Measurements from ENCODE around the gene SSX2.
"Not testable (repeated sequence)": the region's sequence is repeated elsewhere in the genome, so short reads cannot be mapped to it uniquely, and the experiment has no call there.

SSX2 gene, protein sequence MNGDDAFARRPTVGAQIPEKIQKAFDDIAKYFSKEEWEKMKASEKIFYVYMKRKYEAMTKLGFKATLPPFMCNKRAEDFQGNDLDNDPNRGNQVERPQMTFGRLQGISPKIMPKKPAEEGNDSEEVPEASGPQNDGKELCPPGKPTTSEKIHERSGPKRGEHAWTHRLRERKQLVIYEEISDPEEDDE

DNA sequence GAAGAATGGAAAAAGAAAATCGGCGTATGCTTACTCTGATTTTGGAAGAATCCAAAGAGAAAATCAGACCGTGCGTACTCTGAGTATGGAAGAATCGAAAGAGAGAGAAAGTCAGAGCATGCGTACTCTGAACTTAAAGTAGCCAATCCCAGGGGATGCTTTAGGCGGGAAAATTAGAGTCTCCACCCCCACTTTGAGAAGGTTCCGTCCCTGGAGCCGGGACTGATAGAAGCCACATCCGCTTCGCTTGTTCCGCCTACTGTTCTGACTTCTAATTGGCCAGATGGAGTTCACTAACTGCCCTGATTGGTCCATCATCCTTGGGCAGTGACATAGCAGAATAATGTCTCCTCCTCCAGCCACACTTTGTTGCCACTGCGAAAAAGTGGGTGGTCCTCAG, at the start of gene SSX2:
SSX2 (minus strand) TSS at position 101 of the 400 bp plus-strand sequence. CDS start 1,429 bp downstream, outside the sequence.
- DNase-seq (ENCODE audit: extremely low read depth, low read depth); H3K4me3 ChIP-seq (replicated peaks; ENCODE audit: low read depth, low read length): not testable (repeated sequence)

DNA sequence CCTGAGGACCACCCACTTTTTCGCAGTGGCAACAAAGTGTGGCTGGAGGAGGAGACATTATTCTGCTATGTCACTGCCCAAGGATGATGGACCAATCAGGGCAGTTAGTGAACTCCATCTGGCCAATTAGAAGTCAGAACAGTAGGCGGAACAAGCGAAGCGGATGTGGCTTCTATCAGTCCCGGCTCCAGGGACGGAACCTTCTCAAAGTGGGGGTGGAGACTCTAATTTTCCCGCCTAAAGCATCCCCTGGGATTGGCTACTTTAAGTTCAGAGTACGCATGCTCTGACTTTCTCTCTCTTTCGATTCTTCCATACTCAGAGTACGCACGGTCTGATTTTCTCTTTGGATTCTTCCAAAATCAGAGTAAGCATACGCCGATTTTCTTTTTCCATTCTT, 44.0 kb upstream of the SSX2 start, which contains the start of gene SSX2B:
SSX2B (plus strand) TSS at position 301 of the 400 bp plus-strand sequence. CDS start 1,429 bp downstream, outside the sequence.
- not testable (repeated sequence) for DNase-seq (ENCODE audit: extremely low read depth, low read depth); H3K4me3 ChIP-seq (replicated peaks; ENCODE audit: low read depth, low read length)

DNA sequence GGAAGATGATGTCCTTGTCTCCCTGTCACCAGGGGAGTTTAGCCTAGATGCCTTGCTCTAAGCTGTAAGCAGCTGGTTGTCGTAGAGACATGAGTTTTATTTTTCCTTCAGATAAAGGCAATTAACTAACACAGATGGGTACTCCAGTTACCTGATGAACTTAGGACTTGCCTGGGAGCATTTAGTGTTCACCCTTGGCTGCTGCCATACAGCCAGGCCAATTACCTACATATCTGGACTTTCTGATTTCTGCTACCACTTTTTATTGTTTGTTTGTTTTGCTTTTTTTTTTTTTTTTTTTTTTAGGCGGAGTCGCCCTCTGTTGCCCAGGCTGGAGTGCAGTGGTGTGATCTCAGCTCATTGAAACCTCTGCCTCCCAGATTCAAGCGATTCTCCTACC, 14.9 kb downstream of the SSX2 start:
- DNase-seq (ENCODE audit: extremely low read depth, low read depth); H3K4me3 ChIP-seq (replicated peaks; ENCODE audit: low read depth, low read length): not testable (repeated sequence)

DNA sequence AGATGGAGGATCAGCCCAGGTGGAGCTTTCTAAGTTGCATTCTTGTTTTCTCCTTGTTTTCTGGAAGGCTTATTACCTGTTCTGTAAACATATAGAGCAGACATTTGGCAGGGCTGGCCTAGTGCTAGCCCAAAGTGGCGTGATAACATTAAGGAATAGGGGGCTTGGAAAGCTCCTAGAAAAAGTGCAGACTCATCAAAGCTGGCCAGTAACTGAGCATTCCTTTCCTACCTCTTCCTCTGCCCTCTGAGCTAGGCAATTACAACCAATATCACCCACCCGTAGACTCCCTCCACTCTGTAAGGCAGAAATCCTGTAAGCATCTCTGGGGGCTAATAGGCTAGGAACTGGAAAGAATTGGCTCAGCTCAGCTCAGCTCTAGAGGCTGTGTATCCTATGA, 44.8 kb downstream of the SSX2 start:
- not testable (repeated sequence) for DNase-seq (ENCODE audit: extremely low read depth, low read depth); H3K4me3 ChIP-seq (replicated peaks; ENCODE audit: low read depth, low read length)

DNA sequence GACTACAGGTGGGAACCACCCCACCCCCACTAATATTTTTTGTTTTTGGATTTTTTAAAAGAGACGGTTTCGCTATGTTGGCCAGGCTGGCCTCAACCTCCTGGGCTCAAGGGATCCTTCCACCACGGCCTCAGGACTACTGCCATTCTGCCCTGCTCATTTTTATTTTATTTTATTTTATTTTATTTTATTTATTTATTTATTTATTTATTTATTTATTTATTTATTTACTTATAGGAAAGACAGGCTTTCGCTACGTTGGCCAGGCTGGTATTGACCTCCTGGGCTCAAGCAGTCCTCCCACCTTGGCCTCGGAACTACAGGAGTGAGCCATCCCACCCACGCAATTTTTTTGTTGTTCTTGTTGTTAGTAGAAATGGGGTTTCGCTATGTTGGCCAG, 51.5 kb downstream of the SSX2 start:
- not testable (repeated sequence) for H3K4me3 ChIP-seq (replicated peaks; ENCODE audit: low read depth, low read length); DNase-seq (ENCODE audit: extremely low read depth, low read depth)

DNA sequence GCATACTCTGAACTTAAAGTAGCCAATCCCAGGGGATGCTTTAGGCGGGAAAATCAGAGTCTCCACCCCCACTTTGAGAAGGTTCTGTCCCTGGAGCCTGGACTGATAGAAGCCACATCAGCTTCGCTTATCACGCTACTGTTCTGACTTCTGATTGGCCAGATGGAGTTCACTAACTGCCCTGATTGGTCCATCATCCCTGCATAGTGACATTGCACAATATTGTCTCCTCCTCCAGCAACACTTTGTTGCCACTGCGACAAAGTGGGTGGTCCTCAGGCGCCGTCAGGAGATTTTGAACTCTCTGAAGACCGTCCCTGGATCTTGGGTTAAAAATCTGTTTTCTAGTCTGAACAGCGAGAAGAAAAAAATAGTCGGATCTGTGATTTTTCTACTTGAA, 52.2 kb downstream of the SSX2 start, which contains the start of gene SSX7:
SSX7 (minus strand) TSS at position 101 of the 400 bp plus-strand sequence. CDS start 1,428 bp downstream, outside the sequence.
- not testable (repeated sequence) for DNase-seq (ENCODE audit: extremely low read depth, low read depth); H3K4me3 ChIP-seq (replicated peaks; ENCODE audit: low read depth, low read length)

DNA sequence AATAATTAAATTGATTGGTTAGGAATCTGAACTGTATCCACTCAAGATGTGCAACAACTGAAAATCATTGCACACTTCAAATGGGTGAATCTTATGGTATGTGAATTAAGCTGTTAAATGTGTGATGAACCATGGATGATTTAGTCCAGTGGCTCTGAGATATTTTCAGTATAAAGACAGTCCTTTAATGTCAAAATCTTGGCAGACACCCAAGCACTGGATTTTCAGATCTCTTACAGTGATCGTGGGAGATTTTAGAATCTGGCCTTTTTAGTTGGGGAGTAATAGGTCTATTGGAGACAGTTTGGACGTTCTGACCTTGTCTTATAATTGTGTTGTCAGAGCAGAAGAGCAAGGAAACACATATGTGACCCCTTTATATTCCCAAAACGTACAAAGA, 56.3 kb downstream of the SSX2 start:
- H3K4me3 ChIP-seq (replicated peaks; ENCODE audit: low read depth, low read length); DNase-seq (ENCODE audit: extremely low read depth, low read depth): not testable (repeated sequence)

DNA sequence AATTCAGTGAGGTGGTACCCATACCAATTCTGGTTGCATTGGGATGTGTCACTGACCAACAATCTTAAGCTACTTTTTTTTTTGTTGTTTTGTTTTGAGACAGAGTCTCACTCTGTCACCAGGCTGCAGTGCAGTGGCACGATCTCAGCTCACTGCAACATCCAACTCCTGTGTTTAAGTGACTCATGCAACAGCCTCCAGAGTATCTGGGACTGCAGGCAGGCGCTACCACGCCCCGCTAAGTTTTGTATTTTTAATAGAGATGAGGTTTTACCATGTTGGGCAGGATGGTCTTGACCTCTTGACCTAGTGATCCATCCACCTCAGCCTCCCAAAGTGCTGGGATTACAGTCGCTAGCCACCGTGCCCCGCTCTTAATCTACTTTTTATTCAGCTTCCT, 58.0 kb downstream of the SSX2 start:
- not testable (repeated sequence) for H3K4me3 ChIP-seq (replicated peaks; ENCODE audit: low read depth, low read length); DNase-seq (ENCODE audit: extremely low read depth, low read depth)
